ENCODE measurements around the gene GPI.

GPI gene

GRCh38 chr19:34408411-34408810 lies 43.4 kb downstream of the GPI start:
- DNase-seq, result no peak

GRCh38 chr19:34409189-34410164 lies 44.5 kb downstream of the GPI start:
- DNase-seq, result no peak

GRCh38 chr19:34411216-34411615 lies 46.2 kb downstream of the GPI start:
- no peak for DNase-seq

GRCh38 chr19:34416021-34416545 lies 51.1 kb downstream of the GPI start:
- no peak for DNase-seq

DNA sequence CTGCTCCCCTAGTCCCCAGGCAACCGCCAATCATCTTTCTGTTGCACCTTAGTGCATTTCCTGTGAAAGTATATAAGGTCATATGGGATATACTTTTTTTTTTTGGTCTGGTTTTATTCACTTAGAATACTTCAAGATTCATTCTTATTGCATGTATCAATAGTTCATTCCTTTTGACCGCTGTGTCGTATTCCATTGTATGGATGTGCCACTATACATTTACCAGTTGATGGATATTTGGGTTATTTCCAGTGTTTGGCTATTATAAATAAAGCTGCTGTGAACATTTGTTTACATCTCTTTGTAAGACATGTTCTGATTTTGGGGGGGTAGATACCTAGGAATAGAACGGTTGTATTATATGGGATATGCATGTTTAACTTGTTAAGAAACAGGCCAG lies 53.3 kb downstream of the GPI start:
- no peak for DNase-seq

DNA sequence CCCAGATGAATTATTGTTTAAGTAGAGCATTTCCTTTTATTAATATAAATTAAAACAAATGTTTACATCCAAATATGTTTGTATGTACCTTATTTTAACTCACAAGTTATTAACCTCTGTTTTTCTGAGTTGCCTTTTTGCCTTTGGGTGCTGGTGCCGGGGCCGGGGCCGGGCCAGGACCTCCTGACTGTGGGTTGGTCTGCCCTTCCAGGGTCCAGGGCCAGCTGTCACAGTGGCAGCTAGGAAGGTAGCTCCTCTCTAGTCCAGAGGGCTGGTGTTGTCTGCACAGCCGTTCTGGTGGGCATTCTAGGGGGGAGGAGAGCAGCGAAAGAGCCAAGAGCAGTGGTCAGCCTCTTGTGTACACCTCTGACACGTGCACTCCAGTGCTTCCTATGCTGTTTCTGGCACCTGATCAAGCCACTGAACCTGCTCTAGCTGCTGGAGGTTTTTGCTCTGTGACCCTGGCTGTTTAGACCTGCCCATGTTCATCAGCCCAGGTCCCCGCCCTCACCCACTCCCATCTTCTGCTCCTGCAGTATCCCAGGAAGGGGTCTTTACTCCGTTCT lies 61.2 kb downstream of the GPI start:
- DNase-seq, result no peak

DNA sequence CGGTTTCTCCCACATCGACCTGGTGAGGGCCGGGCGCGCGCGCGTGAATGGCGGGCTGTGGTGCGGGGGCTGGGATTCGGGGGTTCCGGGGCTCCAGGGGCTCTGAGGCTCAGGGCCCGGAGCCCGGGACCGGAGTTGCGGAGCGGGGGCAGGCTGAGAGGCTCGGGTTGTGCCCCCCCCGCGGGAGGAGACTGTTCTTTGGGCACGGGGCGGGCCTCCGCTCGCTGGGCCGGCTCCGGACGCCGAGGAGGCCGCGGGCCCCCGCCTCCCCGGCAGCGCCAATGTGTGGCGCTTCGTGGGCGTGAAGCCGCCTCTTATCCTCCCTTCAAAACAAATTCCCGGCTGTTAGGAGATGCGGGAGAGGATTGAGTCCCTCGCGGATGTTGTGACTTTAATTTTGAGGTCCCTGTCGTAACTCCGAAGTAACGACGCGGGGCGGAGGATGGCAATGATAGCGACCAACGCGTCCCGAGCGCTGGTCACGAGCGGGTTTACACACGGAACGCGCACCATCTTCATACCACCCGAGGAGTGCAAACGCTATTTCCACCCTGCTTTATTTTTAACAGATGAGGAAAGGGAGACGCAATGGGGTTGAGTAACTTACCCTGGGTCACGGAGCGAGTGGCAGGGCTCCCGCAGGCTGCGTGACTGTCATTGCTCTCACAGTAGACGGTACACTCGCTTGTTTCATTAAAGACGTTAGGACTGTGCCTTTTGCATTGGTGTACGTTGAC lies 63.7 kb downstream of the GPI start:
- no peak for DNase-seq

DNA sequence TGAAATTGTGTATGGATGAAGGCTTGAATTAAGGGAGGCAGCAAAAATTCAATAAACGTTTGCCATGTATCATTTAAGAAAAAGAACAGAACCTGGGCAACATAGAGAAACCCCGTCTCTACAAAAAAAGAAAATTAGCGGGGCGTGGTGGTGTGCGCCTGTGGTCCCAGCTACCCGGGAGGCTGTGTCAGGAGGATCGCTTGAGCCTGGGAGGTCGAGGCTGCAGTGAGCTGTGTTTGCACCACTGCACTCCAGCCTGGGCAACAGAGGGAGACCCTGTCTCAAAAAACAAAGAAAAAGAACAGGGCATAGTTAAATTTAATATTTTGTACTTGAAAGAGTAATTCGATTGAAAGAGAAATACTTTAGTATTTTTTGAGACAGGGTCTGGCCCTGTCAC lies 64.6 kb downstream of the GPI start:
- DNase-seq, result no peak

DNA sequence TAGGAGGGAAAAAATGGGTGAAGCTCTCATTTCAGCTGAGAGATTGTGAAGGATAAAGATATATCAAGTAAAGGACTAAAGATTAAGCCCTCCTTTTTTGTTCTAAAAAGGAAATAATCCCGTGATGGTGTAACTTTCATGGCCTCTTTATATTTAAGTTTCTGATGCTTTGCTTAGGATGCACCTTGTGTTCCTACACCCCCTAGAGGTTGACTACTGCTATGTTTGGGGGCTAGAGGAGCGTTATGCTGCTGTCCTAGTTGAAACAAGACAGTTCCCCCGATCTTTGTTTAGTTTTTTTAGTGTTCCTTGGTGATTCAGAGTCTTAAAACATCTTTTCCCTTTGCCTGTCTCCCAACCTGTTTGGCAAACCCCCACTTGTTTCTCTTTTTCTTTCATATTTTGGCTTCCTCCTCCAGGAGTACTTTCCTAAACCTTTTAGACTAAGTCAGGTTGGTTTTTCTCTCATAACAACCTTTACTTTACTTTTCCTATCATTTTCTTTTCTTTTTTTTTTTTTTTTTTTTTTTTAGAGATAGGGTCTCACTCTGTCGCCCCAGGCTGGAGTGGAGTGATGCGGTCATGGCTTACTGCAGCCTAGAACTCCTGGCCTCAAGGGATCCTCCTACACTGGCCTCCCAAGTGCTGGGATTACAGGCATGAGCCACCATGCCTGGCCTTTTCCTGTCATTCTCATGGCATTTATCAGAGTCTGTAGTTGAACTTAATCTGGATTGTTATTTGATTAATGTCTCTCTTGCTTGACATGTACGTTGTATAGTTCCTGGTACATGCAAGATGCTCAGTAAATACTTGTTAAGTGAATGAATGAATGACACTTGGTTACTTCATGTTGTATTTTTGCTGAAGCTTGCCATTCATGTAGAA lies 66.0 kb downstream of the GPI start:
- no peak for DNase-seq

DNA sequence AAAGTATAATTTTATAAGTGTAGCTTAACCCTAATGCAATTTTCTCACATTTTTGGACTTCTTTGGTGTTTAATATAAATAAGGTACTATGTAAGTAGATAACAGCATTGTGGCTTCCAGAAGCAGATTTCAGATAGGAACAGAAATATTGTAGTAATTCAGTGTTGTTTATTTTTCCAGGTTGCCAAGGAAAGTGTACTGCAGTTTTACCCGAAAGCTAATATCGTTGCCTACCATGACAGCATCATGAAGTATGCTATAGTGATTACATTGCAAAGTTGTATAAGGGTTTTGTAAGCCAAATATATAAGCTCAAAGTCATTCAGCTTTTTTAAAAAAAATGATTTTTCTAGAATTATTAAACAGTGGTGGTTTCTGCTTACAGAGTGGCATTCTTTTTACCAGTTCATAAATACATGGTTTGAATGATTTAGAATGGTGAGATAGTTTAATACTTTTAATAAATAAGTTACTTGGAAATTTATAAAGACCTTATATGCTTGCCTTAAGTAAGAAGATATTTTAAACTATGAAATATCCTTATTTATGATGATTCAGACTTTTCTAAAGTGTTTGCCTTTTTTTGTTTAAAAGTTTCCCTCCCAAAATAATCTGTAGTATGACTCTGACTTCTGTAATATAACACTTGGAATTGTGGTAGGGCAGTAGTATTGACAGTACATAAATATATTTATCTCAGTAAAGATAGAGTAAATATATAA lies 66.8 kb downstream of the GPI start:
- DNase-seq, result no peak

DNA sequence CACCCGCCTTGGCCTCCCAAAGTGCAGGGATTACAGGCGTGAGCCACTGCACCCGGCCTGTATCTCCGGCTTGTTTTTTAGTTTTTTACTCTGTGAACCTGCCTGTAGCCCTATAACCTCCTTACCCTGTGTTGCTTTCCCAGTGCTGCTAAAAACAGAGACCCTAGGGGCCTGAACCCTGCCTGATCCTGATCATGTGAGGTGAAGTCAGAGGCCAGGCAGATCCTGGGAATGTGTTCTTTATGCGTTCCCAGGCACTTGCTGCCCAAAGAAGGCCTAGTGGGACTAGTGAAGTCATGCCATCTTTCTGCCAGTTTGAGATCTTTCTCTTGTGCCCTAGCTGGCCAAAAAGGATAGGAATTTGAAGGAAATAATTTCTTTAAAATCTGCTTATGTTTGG lies 67.8 kb downstream of the GPI start:
- no peak for DNase-seq

GRCh38 chr19:34436716-34437115 lies 71.7 kb downstream of the GPI start:
- DNase-seq, result no peak

DNA sequence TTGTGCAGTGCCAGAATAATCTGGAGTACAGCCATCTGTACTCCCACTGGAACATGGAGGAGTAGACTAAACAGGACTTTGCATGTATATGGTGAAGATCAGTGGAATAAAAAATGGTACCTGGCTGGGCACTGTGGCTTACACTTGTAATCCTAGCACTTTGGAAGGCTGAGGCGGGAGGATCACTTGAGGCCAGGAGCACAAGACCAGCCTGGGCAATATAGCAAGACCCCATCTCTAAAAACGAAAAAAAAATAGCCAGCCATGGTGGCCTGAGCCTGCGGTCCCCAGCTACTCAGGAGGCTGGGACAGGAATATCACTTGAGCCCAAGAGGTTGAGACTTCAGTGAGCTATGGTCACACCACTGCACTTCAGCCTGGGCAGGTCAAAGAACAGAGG lies 83.2 kb downstream of the GPI start:
- DNase-seq, result no peak
